Brain microvascular endothelial cell (primary cell): ENCODE results near the gene MEIKIN.
"Not testable (repeated sequence)": the region's sequence is repeated elsewhere in the genome, so short reads cannot be mapped to it uniquely, and the experiment has no call there.

Source experiments
- DNase-seq: peaks from one replicate; pipeline ENCODE4 v3.0.0-alpha.2; 2020
- H3K27ac ChIP-seq: fragments of 250-450 bp; sonication (Bioruptor Pico); 2 replicates; pipeline ENCODE4 v1.5.1; 2020; ENCODE audit warnings: mild to moderate bottlenecking, moderate library complexity
- H3K27me3 ChIP-seq: fragments of 250-450 bp; sonication (Bioruptor Pico); replicated peaks from 2 replicates; pipeline ENCODE4 v1.5.1; 2020; ENCODE audit warnings: mild to moderate bottlenecking
- H3K36me3 ChIP-seq: fragments of 250-450 bp; sonication (Bioruptor Pico); replicated peaks from 2 replicates; pipeline ENCODE4 v1.5.1; 2020; ENCODE audit warnings: mild to moderate bottlenecking
- H3K4me3 ChIP-seq: 2 replicates; pipeline ENCODE4 v1.5.1; 2011; ENCODE audit warnings: low read depth, mild to moderate bottlenecking, control low read depth, low read length, moderate library complexity
- CTCF ChIP-seq: IDR thresholded peaks from 2 replicates; pipeline ENCODE4 v1.5.1; 2011; ENCODE audit warnings: low read depth, mild to moderate bottlenecking, moderate library complexity, low read length, control low read depth, inconsistent platforms; ENCODE audit errors: missing control alignments
- in situ Hi-C: cut with HindIII; loops from 2 replicates; pipeline ENCODE4 v1.10.0; 2017; ENCODE audit warnings: low sequenced_read_pairs, low pct_ligation_motif_present

Gene MEIKIN

GRCh38 chr5:131787736-131788135, 157.7 kb downstream of the MEIKIN start:
- Histone ChIP-seq H3K27me3 (no peaks in the 10 kb centered on the region), H3K36me3 (peaks cover 1% of the 10 kb centered on the region), H3K4me3 (no peak overlapping the region), H3K27ac (no peak overlapping the region)
- in situ Hi-C loops = no loop called here
- DNase-seq = no peak
- TF ChIP-seq CTCF = no peak

GRCh38 chr5:131786900-131787692, 158.4 kb downstream of the MEIKIN start:
- Histone ChIP-seq H3K36me3 (peaks cover 3% of the 10 kb centered on the region), H3K27me3 (no peaks in the 10 kb centered on the region), H3K27ac (no peak overlapping the region), H3K4me3 (no peak overlapping the region)
- no peak for TF ChIP-seq CTCF
- no peak for DNase-seq
- in situ Hi-C loops = no loop called here

- Histone ChIP-seq H3K4me3 (no peak overlapping the region), H3K27ac (no peak overlapping the region), H3K36me3 (peaks cover 3% of the 10 kb centered on the region), H3K27me3 (no peaks in the 10 kb centered on the region)
- in situ Hi-C loops = no loop called here
- DNase-seq = no peak
- no peak for TF ChIP-seq CTCF
These were observed 159.4 kb downstream of the MEIKIN start for GRCh38 chr5:131786036-131786435.

DNA sequence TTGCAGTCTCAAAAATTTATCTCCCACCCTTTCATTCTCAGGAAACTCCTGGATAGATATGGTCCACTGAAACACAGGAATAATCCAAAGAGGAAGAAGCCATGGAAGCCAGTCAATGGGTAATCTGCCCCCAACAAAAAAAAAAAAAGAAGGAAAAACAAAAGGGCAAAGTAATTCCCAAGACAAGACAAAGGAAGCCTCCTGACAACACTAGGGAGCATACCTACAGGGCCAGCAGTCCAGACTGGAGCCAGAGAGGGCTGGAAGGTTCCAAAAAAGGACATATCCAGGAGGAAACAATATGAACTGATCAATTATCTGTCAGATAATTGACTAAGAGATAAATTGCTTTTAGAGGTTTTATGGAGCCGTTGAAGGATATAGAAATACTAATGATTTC, 161.6 kb downstream of the MEIKIN start:
- in situ Hi-C loops = no loop called here
- no peaks in the 10 kb centered on the region for H3K27me3 ChIP-seq
- H3K27ac ChIP-seq = no peak overlapping the region
- no peak overlapping the region for H3K4me3 ChIP-seq
- H3K36me3 ChIP-seq = peaks cover 3% of the 10 kb centered on the region
- no peak for TF ChIP-seq CTCF
- DNase-seq = no peak

GRCh38 chr5:131783357-131783756, 162.1 kb downstream of the MEIKIN start:
- Histone ChIP-seq H3K27ac (no peak overlapping the region), H3K27me3 (no peaks in the 10 kb centered on the region), H3K4me3 (no peak overlapping the region), H3K36me3 (peaks cover 3% of the 10 kb centered on the region)
- no peak for TF ChIP-seq CTCF
- in situ Hi-C loops = no loop called here
- no peak for DNase-seq

DNA sequence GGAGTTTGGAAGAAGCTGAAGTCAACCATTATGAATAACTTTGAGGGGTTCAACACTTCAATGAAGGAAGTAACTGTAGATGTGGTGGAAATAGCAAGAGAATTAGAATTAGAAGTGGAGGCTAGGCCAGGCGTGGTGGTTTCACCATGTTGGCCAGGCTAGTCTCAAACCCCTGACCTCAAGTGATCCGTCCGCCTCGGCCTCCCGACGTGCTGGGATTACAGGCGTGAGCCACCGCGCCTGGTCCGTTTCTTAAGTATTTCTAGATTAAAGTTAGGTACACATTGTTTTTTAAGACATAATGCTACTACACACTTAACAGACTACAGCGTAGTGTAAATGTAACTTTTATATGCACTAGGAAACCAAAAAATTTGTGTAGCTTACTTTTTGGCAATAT, 162.7 kb downstream of the MEIKIN start:
- peaks cover 3% of the 10 kb centered on the region for H3K36me3 ChIP-seq
- DNase-seq = no peak
- no peak overlapping the region for H3K27ac ChIP-seq
- H3K27me3 ChIP-seq = no peaks in the 10 kb centered on the region
- no peak overlapping the region for H3K4me3 ChIP-seq
- no peak for TF ChIP-seq CTCF
- in situ Hi-C loops = no loop called here

- in situ Hi-C loops, H3K27ac ChIP-seq, H3K27me3 ChIP-seq, DNase-seq, H3K36me3 ChIP-seq, H3K4me3 ChIP-seq: not testable (repeated sequence)
These were observed 167.3 kb downstream of the MEIKIN start for GRCh38 chr5:131778141-131778540.
